Activated CD8-positive, alpha-beta memory T cell treated with anti-CD3 and anti-CD28 coated beads, Interleukin-2, amount 50 U/mL, for 48 hours (primary cell): ENCODE data around the gene IL10RA.
A peak's percentile ranks its signal among the peaks of the same experiment; 100 is the strongest.

Experiments used
- DNase-seq: peaks from one replicate; pipeline ENCODE4 v3.0.0-alpha.2; 2020

Gene IL10RA

DNA sequence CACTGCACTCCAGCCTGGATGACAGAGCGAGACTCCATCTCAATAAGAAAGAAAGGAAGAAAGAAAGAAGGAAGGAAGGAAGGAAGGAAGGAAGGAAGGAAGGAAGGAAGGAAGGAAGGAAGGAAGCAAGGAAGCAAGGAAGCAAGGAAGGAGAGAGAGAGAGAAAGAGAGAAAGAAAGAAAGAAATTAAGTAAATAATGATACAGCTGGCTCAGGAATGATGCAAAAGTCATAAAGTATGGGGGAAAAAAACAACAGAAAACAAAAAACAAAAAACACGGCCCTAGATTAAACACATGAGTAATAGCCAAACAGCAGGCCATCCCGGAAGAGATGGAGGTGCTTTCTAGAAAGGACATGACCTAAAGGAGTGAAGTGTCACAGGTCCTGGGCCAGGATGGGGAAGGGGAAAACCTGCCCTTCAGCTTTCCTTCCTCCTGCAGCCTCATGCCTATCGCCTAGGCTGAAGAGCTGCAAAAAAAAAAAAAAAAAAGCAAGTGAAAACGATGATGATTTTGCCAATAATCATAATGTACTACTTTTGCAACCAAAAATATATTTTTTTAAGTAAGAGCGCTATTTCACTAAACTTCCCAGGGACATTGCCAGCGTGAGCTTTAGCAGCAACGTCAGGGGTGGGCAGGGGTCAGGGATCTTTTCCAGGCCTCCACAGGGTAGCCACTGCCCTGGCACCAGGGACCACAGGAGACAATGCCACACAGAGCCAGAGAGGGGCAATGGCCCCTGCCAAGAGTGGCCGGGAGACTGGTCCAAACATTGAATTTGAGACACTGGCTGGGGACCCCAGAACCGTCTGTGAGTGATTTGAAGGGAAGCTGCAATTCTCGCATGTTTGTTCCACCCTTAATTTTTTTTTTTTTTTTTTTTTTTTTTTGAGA lies 62.5 kb downstream of the IL10RA start:
- peak; percentile 53 for DNase-seq

- peak; percentile 54 for DNase-seq
Measured at GRCh38 chr11:118049771-118050170, 63.6 kb downstream of the IL10RA start.

- peak; percentile 51 for DNase-seq
Measured at GRCh38 chr11:118050208-118050891, 64.2 kb downstream of the IL10RA start.
